HG03558 (cell line): Measurements from ENCODE around the gene NTNG1.
"Not testable (repeated sequence)": the region's sequence is repeated elsewhere in the genome, so short reads cannot be mapped to it uniquely, and the experiment has no call there.

Source experiments
- ATAC-seq: cut with Tn5 transposase; IDR thresholded peaks from one replicate; pipeline ENCODE4 v1.9.1; 2021; ENCODE audit warnings: moderate number of reproducible peaks; ENCODE audit not compliant: unreplicated experiment; ENCODE audit errors: extremely low read depth

NTNG1 gene

DNA sequence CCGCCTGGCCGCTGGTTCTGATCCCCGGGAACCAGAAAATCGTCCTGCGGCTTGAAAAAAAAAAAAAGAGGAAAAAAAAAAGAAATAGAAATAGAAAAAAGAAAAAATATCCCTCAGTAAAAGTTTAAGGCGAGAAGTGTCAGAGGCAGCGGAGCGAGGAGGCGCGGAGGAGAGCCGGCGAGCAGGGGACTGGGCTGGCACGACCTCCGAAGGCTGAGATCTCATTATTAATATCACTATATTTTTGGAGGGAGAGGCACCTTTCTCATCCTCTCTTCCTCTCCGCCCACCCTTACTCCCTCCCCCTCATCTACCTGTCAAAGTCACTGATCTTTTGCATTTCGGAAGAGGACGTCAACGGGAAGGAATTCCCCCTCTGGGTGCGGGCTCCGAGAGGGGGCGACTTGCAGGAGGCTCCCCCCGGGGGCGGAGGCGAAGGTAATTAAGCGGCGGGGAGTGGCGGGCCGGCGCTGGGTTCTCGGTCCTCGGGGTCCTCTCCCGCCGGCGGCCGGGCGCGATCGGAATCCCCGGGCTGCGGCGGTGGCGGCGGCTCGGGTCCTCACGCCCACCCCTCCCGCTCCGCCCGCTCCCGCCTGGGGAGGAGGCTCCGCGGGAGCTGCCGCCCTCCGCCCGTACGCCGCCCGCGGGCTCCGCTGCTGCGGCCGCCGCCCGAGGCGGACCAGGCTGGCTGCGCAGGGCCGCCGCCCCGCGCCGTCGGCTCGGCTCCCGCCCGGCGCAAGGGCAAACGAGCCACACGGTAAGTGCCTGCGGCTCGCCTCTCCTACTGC lies at the start of gene NTNG1:
Gene NTNG1 (plus strand): TSS at position 337 of the 788 bp plus-strand sequence.
- ATAC-seq: no peak

DNA sequence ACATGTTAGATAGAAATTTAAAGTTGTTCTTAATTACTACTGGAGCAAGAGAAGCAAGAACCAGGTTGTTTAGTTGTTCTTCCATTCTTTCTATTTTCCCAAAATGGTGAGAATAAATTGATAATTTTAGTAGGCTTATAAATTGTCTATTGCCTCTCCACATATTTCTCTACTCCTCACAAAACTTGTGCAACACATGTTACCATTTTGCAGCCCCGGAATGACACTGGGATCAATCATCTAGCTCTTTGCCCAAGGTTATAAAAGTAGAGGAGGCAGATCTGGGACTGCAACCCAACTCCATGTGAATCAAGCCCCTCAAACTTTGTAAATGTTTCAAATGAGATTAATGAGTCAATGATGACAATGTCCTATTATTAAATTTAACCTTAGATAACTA lies 49.4 kb upstream of the NTNG1 start:
- no peak for ATAC-seq

GRCh38 chr1:107093395-107093794 lies 47.4 kb upstream of the NTNG1 start:
- ATAC-seq: not testable (repeated sequence)

GRCh38 chr1:107095647-107096046 lies 45.2 kb upstream of the NTNG1 start:
- ATAC-seq: no peak

DNA sequence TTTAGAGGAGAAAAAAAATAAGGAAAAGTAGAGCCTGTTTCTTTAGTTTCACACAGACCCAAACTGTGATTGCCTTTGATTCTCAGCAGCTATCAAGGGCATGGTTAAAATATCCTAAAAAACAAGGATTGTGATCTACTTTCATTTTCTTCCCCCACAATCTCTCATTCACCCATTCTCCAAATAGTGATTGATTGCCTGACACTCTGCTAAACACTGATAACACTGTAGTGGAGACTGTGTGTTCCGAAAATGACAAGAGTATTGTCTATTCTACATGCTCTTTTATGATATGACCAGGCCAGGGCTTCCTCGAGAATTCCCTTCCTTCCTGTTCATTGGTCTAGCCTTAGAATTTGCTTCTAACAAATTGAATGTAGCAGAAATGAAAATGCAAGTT lies 44.1 kb upstream of the NTNG1 start:
- no peak for ATAC-seq

DNA sequence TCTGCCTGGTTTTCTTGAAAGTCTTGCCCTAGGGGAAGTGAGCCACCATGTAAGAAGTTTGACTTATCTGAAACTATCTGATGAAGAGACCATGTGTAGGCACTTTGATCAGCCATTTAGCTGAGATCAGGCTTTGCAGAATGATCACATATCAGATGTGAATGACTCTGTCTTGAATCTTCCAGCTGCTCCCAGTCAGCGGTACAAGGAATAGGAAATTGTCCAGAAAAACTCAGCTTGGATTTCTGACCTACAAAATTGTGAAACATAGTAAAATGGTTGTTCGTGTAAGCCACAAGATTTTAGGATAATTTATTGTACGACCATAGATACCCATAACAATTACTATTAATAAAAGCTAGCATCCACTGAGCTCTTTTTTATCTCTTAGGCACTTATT lies 41.9 kb upstream of the NTNG1 start:
- no peak for ATAC-seq

GRCh38 chr1:107100331-107100984 lies 40.4 kb upstream of the NTNG1 start:
- ATAC-seq: no peak

- ATAC-seq: no peak
These were observed 34.9 kb upstream of the NTNG1 start for GRCh38 chr1:107105914-107106313.

- ATAC-seq: no peak
These were observed 30.5 kb upstream of the NTNG1 start for GRCh38 chr1:107110326-107110725.

DNA sequence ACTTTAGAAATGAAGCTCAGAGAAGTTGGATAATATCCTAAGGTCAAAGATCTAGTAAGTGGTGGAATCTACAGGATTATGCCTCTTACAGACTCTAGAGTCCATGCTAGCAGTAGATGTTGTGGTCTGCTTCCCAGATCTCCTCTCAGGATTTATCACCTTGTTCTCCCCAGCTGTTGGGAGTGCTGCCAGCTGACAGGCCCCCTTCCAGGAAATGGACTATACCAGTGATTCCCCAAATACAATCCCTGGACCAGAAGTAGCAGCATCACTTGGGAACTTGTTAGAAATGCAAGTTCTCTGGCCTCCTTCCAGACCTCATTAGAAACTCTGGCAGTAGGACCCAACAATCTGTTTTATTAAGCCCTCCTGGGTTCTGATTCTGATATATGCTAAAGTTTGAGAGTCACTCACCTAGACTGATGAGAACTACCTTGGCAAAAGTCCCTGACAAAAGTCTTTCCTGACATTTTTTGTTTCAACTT lies 24.5 kb upstream of the NTNG1 start:
- ATAC-seq: no peak

- no peak for ATAC-seq
These were observed 18.6 kb upstream of the NTNG1 start for GRCh38 chr1:107122225-107122624.

DNA sequence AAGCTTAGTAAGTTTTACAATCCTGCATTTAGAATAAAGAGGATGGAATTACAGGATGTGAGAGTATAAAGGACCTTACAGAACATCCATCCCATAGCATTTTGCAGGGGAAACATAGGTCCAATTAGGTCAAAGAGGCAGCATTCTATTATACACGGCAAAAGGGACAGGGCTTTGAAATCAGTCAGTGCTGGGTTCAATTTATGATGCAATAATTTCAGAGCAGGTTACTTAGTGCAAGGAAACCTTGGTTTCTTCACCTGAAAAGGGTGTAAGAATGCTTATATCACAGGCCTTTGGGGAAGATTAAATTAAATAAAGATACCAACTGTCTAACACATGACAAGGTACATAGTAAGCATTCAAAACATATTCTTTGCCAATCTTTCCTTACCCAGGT lies 17.1 kb upstream of the NTNG1 start:
- ATAC-seq: no peak

DNA sequence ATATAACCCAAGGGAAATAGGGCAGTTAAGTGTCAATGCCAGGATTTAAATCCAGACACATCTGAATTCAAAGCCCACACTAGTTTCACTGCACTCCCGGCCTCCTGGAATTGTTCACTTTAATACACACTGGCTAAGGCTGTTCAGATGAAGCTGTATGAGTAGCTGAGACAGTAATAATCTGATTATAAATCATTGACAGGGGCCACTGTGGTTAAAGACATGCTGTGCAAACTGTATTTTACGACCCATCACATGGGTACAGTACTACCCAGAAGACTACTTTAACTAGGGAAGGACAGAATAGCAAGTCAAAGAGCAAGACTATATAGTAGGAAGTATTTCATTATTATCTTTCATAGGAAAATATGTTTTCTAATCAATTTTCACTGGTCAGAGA lies 16.1 kb upstream of the NTNG1 start:
- ATAC-seq: no peak

GRCh38 chr1:107132195-107132594 lies 8.6 kb upstream of the NTNG1 start:
- ATAC-seq: no peak

GRCh38 chr1:107132780-107133179 lies 8.1 kb upstream of the NTNG1 start:
- no peak for ATAC-seq

GRCh38 chr1:107135463-107135862 lies 5.4 kb upstream of the NTNG1 start:
- no peak for ATAC-seq

DNA sequence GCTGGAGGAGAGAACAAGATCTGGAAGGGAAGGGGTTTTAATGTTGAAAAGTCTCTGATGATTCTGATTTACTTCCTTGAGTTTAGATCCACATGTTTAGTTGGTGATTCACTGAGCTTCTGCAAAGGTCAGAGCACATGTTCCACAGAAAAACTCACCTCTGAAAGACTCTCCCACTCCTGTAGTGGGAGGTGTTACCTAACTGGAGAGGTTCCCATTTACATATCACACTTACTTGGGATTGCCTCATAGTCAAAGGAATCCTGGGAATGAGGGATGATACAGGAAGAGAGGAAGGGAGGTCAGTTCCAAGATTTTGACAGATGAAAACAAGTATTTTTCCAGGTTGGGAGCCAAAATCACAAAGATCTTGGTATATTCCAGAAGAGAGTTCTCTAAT lies 2.7 kb upstream of the NTNG1 start:
- no peak for ATAC-seq

DNA sequence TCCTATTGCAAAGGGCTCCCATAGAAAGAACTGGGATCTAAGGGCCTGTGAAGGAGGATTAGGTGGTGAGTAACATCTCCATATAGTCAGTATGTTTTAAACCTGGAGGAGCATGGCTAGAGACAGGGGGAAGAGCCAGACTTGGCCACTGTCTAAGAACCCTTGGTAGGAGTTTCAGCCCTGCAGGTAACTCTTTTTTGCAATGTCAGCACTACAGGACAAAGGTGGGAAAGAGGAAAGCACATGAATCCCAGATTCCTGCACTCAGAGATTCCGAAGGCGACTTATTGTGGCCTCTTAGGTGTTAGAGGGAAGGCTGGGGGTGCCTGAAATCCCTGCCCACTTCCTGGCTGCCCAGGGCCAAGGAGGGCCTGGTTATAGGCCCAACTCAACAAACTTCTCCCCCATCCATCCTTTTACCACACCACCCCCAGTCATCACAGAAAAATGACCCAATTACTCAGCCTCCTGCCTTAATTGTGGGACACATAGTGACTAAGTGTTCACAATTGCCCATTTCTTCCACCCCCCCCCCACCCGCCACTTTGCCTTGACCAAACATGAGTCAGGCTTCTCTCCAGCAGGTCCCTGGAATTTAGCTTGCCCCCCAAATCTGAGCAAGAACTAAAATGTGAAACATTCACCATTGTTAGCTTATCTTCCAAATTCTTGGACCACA lies 1.9 kb upstream of the NTNG1 start:
- ATAC-seq: no peak

DNA sequence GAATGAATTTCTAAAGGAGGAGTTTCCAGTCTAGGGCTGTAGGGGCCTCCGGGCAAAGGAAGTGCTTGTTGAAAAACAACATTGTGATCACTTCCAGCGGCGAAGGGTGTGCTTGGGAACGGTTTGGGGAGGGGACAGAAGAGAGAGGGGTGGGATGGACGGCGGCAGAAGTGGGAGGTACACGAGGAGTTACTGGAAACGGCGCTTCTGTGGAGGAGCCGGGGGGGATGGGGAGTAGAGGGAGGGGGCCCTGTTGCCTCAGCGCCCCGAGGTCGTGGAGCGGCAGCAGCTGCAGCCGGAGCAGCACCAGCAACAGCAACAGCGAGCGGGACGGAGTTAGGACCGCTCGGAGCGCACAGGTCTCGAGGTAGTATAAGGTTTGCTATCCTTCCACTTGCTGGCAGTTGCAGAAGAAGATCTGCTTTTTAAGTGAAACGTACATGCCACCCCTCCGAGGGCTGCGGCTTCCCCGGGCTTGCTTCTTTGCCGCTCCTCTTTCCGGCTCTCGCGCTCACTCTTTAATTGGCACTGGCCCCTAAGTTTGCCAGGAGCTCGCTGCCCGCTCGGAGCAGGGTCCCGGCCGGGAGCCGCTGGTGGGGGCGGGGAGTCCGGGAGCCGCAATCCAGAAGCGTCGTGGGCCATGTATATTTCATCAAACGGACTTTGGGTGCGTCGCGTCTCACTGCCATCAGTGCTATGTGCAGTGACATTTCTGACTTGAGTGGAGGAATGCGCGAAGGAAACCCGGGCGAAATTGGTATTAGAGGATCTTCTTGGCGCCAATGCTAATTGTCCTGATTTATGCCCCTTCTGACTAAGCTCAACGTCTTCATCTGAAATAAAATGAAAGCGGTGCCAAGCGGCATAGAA lies 771 bp upstream of the NTNG1 start:
- no peak for ATAC-seq

GRCh38 chr1:107141491-107142126 lies 770 bp downstream of the NTNG1 start:
- ATAC-seq: no peak
